ENCODE data around the gene RANGRF.

GRCh38 chr17:8288336-8289102 is at the start of gene RANGRF:
- TF ChIP-seq CTCF (IDR thresholded peaks at IDR 0.05), result no peak
- peak; percentile 63 for TF ChIP-seq POLR2A (IDR thresholded peaks at IDR 0.05)
- TF ChIP-seq EP300 (IDR thresholded peaks at IDR 0.05), result no peak

All from ovary (tissue), 3 donors.